Stimulated activated CD8-positive, alpha-beta memory T cell treated with anti-CD3 and anti-CD28 coated beads, Interleukin-7, amount 100 ng/mL, for 48 hours (primary cell): ENCODE data around the gene IL7R.

Experiments
- DNase-seq, 2 donors: peaks; one replicate each; pipeline ENCODE4 v3.0.0-alpha.2; 2020; ENCODE audit warnings: low read depth in 1 of 2; ENCODE audit errors: extremely low read depth in 1 of 2

Gene IL7R

DNA sequence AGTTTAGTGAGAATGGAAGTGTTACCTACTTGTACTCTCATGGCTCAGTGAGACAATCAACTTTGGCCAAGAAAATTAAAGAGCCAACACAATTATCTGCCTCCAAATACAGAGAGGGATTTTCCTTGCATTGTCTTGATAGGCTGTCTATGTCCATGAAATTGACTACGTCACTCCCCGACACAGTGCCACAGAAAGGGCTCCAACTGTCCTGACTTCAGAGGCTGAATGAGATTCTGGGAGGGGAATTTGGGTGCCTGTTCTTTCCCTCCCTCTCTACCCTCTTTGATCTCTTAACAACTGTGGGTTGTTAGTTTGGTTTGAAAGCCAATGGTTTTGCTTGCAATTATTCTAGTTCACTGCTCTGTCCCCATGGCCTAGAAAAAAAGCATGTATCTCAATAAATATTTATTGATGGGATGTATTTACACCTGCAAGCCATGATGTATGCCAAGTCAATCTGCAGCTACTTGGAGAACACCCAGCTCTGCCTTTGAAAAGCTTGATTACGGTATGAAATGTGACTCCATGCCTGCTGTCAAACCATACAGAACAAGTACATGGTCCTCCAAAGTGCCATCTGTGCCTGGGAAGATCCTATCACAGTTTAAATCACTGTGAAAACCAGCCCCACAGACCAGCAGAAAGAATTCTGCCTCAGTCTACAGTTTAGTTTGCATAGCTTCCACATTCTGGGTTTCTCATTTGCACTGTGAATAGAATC lies 44.4 kb downstream of the IL7R start:
- no peak for DNase-seq

DNA sequence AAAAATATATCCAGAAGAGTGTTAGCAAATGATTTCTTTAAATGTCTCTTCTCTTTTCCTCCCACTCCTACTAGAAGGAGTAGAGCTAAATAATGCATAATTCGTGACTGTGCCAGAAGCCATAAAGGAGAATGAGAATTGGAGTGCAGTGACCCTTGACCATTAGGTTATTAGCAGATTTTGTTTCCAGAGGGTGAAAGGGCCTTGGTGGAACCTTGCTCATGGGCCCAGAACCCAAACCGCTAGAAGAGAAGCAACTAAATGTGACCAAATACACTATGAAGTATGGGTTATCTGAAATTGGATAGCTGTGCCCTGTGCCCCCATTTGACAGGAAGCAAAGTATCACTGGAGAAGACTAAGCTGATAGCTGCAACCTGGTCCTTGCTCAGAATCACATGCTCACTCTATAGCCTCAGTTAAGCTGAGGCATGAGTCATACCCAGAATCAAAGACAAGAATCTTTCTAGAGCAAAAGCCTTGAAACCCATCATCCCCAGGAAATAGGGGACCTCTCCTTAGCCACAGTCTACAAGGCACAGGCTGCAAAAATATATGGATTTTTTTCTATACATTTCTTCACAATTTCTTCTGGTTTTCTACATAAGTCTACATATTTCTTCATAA lies 45.5 kb downstream of the IL7R start:
- DNase-seq = no peak

- DNase-seq = no peak
Measured at GRCh38 chr5:35903631-35904203, 47.0 kb downstream of the IL7R start.

DNA sequence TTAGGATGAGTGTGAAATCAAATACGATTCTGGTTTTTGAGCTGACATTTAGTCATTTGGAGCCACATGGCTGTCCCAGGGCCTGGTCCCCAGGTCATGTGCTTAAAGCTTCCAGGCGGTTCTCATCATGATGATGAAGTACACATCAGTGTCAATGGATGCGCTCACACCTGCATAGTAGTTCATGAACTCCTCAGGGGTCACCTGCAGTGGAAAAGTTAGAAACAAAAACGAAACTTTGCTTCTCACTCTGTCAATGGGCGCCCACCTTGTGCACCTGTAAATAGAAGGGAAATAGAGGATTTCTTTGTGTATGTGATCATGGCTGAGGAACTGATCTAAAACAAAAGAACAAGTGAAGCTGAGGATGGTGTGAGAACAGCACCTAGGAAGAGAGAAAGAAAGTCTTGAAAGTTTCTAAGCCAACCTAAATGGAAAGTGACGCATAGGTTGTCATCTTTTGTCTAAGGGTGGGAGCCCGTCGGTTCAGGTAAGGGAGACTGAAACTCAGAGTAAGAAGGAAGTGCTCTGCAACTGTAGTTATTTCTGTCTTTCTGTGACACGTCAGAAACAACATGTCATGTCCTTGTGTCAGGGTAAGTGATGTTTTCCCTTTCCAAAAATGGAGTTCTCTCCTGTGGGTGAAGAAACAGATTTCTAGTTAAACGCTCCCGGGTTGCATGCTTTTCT lies 47.9 kb downstream of the IL7R start:
- peak in 1 of 2 donors; percentile 61 for DNase-seq

DNA sequence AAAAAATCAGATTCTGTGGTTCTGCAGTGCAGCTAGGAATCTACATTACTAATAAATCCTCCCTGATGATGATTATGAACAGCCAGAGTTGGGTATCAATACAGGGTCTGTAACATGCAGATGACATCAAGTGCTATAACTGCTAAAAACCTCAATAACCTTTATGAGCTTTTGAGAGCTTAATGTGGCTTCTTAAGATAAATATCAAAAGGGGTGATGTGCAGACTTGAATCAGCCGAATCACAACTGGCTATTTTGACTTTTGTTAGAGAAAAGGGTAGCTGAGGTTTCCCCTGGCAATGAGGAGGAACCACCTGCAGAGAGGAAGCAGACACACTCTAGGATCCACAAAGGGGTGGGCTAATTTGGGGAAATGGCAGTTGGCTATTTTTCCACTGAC lies 51.5 kb downstream of the IL7R start:
- DNase-seq = no peak

- DNase-seq = no peak
Measured at GRCh38 chr5:35908814-35909213, 52.1 kb downstream of the IL7R start.

DNA sequence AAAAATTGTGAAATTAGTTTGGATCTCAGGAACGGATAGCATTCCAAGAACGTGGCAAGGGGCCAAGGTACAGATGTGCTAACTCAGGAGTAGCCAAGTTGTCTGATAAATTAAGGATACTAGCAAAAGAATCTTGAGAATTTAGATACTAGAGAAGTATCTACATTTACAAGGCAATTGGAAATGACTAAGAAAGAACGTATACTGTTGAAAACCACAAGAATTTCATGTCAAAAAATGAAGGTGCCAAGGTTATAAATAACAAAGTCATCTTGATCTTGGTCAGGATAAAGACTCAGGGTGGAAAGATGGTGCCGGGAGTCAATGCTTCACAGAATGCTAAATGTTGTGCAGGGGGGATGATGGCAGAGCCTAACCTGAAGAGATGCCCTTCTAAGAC lies 62.5 kb downstream of the IL7R start:
- no peak for DNase-seq

DNA sequence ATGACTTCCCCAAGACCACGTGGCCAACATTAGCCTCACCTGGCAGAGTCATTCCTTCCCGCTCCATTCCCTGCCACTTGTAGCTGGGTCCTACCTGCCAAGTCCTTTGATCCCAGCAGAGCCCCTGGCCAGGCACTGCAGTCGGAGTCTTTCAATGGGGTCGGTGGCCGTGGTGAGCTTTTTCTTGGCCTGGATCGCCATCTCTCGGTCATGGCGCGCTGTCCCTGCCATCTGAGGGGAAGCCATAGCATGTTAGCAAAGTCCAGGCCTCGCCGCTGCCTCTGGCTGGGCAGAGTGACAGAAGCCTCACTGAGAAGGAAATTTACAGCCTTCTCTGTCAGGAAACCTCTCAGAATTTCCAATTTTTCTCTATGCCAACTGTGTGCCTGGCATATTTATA lies 64.2 kb downstream of the IL7R start:
- DNase-seq = no peak

GRCh38 chr5:35921930-35922329 lies 65.2 kb downstream of the IL7R start:
- no peak for DNase-seq

- no peak for DNase-seq
Measured at GRCh38 chr5:35922468-35922867, 65.8 kb downstream of the IL7R start.

DNA sequence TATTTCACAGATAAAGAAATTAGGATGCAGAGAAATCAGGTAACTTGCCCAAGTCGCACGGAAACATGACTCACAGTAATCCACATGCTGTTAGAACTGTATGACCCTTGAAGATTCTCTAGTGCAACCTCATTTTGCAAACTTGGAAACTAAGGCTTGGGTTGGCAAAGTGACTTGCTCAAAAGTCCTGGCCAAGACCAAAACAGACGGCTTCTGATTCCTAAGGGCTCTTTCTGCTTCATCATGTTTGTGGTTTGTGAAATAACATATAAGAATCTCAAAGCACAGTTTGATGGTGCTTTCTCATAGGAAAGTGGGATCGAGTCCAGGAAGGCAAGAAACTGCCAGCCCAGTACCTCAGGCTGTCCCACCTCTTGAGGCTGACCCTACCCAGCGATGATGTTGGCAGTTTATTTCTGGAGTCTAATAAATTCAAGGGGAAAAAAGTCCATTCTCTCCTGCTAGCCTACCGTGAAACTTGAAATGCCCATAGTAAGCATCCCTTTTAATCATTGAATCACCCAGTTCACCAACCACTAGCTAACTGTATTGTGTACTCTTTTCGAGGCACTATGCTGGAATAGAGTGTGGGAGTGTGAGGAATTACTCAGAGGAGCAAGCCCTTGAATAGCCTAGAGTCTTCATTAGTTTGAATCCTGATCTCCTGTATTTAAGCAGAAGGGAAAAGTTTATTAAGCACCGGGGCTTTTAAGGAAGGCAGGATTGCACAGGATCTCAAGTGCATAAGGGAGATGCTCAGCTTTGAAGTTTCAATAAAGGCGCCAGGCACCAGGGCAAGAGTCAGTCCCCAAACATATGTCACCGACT lies 67.6 kb downstream of the IL7R start:
- no peak for DNase-seq

DNA sequence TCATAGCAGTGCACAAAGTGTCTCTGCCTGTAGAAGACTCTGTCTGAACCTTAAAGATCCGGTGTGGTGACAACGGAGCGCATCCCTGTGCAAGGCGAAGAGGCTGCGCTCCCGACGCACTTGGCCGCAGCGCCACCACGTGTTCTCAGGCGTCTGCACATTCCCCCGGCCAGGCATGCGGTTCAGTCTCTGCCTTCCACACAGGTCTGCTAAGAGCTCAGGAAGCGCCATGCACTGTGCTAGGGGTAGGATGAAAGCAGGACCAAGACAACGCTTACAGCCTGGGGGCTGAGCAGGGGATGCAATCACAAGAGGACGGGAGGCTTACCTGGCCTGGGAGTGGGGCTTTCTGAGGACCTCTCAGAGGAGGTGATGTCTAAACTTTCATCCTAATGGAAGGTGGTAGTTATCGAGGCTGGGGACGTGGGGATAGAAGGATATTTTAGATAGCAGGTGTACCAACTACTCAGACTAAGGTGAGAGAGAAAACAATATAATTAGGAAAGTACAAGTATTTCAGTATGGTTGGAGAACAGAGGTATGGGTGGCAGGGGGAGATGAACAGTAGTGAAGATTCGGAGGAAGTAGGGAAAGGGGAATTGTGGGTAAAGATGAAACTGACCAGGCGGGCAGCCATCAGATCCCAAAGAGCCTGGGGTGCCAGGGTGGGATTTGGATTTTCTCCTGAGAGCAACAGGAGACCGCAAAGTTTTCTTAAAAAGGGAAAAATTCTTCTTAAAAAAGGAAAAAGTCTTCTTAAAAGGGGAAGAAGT lies 68.4 kb downstream of the IL7R start:
- peak; percentile 75 to 88 for DNase-seq

DNA sequence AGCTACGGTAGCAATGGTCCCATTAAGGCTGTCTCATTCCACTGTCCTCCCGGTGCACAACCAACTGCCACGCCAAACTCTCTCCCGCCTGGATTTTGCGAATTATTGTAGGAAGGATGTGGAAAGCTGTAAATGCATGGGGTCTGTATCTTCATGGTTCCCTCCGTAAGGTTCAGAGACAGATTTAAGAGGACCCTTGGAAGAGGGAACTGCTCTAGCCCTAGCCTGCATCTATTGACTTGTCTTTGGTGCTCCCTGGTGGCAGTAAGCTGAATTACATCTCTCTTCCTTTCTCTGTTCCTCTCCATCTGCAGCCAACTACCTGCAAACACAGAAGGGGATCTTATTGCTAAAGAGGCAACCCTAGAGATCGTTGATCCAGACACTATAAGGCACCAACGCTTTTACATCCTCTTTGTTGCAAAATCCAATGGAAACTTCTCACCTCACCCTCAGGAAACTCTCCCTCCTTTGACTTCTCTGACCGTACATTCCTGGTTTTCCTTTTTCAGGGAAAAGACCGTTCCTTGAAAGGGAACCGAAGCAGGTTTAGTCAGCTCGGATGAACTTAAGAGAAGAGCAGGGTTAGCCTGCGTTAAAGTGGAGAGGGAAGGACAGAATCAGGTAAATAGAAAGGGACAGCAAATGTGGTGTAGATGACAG lies 69.8 kb downstream of the IL7R start:
- no peak for DNase-seq
